CD4-positive, alpha-beta T cell treated with Interleukin-1 beta for 1 hour (primary cell): Measurements from ENCODE around the gene MVP.
"Not testable (repeated sequence)": the region's sequence is repeated elsewhere in the genome, so short reads cannot be mapped to it uniquely, and the experiment has no call there.

Source experiments
- DNase-seq, 2 donors: peaks; one replicate each; pipeline ENCODE4 v3.0.0-alpha.2; 2020 to 2022

MVP gene

DNA sequence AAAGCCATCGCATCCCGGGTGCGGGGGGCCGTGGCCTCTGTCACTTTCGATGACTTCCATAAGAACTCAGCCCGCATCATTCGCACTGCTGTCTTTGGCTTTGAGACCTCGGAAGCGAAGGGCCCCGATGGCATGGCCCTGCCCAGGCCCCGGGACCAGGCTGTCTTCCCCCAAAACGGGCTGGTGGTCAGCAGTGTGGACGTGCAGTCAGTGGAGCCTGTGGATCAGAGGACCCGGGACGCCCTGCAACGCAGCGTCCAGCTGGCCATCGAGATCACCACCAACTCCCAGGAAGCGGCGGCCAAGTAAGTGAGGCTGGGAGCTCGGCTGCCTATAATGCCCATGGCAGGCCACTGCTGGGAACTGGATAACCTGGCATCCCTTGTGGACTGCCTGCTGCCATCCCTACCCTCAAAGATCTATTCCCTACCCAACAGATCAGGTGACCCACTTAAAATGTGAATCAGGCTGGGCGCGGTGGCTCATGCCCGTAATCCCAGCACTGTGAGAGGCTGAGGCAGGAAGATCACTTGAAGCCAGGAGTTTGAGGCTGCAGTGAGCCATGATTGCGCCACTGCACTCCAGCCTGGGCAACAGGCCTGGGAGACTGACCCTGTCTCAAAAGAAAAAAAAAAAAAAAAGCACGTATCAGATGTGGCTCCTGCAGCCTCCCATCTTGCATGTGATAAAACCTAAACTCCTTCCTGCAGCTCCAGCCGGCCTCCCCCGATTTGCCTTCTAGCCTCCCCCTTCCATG lies 24.5 kb downstream of the MVP start:
- DNase-seq: no peak

DNA sequence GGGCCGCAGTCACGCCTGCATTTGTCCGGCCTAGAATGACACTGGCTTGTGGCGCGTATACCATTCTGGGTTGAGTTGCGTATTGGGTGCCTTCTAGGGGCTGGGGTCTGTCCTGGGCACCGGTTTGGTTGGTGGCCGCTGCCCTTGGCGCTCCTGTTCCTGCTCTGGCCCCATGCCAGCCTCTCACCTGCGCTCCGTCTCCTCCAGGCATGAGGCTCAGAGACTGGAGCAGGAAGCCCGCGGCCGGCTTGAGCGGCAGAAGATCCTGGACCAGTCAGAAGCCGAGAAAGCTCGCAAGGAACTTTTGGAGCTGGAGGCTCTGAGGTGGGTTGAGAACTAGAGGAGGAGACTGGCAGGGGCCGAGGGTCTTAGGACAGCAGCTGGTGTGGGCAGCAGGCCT lies 25.4 kb downstream of the MVP start:
- no peak for DNase-seq

DNA sequence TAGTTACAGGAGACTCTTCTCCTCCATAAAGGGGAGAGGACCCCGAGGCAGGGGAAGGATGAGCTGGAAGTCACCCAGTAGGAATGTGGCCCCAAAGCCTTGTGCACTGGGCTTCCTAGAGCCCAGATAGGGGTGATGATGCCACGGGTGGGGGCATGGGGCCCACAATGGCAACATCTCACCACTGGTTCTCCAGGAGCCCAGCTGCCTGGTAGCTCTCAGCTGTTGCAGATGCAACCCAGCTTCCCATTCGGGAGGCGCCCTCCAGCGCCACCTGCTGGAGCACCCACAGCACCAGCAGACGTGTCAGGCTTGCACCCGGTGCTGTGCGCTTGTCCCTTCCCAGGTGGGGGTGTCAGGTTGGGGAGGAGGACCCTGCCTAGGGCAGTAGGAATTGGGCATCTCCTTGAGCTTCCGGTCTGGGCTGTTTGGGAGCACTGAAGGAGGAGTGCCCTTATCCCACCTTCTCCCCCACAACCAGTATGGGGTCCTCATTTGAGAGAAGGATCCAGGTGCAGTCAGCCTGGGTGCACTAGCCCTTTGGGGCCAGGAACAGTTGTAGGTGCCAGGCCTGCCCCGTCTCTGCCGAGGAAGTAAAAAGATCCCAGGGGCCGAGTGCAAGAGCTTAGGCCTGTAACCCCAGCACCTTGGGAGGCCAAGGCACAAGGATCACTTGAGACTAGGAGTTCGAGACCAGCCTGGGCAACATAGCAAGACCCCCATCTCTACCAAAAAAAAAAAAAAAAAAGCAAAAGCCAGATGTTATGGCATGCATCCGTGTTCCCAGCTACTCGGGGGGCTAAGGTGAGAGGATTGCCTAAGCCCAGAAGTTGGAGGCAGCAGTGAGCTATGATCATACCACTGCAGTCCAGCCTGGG lies 28.4 kb downstream of the MVP start:
- peak; percentile 80 to 82 for DNase-seq

DNA sequence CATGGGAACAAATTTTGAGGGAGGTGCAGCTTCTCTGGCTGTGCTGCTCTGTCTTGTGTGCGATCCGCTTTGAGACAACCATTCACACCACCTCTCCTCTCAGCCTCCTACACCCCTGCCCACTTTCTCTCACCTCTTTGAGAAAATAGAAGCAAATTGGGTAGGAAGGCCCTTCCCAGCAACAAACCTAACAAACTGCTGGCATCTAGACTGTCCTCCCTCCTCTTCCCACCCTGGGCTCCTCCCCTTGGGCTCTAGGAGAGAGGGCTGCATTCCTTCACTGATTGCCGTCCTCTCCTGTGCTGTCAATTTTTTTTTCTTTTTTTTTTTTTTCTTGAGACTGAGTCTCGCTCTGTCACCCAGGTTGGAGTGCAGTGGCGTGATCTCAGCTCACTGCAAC lies 29.2 kb downstream of the MVP start:
- no peak for DNase-seq

DNA sequence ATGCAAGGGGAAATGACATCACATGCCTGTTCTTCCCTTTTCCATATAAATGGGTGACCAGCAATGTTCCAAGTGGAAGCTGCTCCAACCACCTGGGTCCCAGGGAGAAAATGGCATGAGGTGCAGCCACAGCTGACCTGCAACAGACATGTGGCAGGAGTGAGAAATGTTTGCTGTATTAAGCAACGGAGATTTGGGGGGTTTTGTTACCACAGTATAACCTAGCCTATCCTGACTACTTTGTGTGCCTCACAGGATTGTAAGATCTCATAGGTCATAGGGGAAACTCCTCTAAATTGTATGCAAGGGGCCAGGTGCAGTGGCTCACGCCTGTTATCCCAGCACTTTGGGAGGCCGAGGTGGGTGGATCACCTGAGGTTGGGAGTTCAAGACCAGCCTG lies 30.7 kb downstream of the MVP start:
- no peak for DNase-seq

DNA sequence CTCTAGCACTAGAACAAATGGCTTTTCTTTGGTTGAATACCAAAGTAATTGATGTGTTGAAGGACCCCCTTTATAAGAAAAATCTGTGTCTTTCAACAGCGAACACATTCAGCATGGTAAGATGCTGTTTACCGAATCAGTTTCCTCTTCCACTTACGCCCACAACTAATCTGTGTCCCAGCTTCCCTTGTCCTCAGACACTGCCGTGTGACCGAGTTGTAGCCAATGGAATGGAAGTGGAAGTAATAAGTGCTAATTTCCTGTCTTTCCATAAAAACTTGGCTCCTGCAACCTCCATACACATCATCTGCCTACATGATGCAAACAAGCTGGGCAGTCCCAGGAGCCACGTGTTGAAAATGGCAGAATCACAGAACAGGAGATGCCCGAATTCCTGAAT lies 32.4 kb downstream of the MVP start:
- DNase-seq: no peak

DNA sequence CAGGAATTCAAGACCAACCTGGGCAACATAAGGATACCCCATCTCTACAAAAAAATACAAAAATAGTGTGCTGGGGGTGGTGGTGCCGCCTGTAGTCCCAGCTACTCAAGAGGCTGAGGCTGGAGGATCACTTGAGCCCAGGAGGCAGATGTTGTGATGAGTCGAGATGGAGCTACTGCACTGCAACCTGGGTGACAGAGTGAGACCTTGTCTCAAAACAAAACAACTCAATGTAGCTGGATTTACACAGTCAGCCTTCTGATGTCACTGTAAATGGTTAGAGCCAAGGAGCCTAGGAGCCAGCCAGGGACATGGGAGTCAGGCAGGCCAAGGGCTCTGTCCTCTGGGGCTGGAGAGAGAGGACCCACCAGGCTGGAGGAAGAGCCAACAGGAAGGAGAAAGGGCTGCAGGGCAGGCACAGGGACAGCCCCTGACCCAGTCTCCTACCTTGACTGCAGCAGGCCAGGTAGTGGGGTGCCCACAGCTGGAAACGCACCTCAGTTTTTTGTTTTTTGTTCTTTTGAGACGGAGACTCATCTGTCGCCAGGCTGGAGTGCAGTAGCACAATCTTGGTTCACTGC lies 34.3 kb downstream of the MVP start:
- no peak for DNase-seq

DNA sequence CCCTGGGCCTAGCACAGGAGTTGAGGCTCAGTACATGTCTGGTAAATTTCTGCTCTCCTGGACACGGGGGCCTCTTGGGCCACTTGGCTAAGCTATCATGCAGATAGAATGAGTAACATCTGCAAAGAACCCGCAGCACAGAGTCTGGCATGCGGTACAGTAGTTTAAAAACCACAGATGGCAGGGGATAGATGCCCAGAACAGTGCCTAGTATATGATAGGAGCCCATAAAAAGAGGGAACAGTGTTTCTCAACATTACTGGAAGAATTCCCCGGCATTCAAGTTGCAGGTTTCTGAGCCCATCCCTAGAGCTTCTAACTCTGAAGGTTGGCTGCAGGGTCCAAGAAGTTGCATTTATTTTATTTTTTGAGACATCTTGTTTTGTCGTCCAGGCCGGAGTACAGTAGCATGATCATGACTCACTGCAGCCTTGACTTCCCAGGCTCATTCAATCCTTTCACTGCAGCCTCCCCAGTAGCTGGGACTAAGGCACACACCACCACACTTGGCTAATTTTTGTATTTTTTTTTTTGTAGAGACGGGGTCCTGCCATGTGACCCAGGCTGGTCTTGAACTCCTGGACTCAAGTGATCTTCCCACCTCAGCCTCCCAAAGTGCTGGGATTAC lies 37.0 kb downstream of the MVP start:
- DNase-seq: no peak

DNA sequence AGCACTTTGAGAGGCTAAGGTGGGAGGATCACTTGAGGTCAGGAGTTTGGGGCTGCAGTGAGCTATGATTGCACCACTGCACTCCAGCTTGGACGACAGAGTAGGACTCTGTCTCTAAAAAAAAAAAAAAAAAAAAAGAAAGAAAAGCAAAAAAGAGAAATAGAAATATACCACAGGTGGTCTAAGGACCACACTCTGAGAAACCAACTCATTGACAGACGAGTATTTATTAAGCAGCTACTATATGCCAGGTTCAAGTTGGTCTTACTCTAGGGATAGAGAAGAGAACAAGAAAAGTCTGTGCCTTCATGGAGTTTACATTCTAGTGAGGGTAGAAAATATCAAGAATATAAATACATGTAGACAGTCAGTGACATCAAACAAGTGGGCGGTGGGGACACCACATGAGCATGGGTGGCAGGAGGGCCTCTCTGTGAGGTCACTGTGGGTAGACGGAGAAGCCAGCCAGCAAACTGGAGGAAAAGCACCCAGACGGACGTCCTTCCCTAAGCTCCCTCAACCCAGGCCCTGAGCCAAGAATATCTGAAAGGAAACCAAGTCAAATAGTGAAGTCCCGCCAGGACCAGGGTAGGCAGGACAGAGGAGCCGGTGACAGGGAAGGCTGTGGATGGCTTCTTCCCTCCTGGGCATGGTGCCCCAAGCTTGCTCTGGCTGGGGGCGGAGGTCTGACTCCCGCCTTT lies 38.0 kb downstream of the MVP start:
- no peak for DNase-seq

DNA sequence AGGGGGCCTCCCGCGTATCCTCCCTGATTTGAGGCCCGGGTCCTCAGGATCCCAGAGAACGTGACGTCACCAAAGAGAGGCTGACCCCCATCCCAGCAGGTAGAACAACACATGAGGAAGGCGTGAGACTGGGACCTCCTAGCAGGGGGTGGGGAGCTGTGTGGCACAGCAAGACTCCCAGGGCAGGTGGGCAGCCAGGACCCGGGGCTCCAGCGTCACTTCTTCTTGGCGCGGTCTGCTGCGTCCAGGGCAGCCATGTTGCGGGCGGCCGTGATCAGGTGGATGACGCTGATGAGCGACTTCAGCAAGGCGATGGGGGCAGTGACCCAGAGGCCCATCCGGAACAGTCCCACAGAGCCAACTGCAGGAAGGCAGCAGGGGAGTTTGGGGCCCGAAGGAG lies 38.7 kb downstream of the MVP start:
- DNase-seq: no peak

DNA sequence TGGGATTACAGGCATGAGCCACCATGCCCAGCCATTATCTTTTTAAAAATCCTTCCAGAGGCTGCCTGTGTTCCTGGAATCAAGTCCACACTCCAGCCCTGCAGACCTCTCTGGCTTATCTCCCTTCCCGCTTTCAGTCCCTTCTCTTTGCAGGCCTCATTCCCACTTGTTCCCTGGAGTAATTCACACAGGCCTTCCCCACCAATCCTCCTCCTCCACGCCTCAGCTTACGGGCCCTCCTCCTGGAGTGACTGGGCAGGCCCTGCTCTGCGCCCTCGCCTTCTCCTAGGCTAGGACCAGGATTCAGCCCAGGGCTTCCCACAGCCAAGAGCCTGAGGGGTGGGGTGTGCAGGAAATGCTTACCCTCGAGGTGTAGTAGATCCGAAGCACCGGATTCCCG lies 40.0 kb downstream of the MVP start:
- DNase-seq: no peak

DNA sequence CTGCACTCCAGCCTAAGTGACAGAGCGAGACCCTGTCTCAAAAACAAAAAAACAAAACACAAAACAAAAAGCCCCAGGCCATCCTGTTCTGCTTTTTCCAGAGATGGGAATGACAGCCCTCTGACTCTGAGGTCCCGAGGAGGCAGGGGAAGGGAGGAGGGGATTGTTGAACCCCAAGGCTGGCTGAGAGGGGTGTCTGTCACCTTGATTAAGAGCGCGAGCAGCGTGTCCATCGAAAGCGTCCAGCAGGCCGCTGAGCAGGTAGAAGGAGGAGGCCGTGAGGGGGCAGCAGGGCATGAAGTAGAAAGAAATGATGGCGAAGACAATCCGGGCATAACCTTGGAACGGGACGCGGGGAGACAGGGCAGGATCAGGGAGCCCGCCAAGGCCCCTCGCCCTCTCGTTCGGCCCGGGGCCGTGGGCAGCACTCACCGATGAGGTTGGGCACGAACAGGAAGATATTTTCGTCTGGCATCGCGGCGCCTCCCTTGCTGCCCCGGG lies 42.2 kb downstream of the MVP start:
- no peak for DNase-seq

DNA sequence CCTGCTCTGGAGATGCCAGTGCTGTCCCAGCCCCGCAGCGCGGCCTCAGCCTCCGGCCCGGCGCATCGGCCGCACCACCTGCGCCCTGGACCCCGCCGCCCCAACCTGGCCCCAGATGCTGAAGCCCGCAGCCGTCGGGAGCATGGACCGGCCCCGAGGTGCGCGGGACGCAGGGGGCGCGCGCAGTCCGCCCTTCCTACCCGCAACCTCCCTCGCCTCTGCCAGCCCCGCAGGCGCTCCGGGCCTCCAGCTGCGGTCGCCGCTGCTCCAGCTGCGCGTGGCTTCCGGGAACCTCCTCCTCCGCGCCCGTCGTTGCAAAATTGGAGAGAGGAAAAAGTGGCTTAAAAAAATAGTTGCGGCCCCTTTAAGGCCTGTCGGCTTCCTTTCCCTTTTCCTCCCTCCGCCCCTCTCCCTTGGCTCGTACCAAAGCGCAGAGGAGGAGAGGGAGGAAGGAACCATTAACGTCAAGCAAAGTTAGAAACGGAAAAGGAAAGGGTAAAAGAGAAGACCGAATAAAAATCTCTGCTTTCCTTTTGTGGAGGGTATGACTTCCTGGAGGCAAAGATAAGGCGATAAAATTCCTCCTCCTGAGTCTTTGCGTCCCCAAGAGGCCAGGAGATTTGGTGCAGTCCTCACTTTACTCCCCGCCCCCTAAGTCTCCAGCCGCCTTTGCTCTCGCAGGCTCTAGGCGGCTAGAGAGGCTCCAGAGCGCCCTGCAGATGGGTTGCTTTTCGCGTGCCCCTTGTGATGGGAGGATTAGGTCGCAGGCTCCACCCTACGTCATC lies 42.8 kb downstream of the MVP start, which contains the start of gene CDIPT:
Gene CDIPT, minus strand, starts transcription at position 343 of the 785 bp plus-strand sequence. CDS start 369 bp downstream, outside the sequence.
- DNase-seq: peak; percentile 95 to 96

DNA sequence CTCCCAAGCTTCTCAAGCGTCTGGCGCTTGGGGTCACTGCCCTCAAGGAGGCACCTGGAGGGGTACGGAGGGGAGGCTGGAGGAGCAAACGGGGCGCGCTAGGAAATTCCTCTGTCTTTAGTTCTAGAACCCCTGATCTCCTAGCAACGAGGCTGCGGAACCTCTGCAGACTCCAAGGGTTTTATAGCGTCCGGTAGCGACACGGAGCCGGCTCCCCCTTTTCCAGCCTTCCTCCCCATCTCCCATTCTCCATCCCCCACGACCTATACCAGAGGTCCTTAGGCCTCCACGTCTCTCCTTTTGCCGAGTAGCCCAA lies 43.4 kb downstream of the MVP start:
- DNase-seq: no peak

DNA sequence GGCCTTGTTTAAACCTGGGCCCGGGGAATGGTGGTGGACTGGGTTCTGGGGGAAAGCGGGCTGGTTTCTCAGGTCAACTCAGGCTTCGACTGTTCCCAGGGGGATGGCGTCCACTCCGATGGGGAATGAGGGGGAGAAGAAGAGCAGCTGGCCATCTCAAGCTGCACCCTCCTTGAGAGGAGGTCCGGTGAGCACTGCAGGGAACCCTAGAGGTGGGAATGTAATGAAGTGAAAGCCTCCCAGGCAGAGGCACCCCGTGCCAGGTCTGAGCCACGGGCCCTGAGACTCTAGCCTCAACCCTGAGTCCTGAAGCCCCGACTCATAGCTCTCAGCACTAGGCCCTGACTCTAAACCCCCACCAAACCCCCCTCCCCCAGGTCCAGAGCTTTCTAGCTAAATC lies 43.9 kb downstream of the MVP start:
- DNase-seq: no peak

DNA sequence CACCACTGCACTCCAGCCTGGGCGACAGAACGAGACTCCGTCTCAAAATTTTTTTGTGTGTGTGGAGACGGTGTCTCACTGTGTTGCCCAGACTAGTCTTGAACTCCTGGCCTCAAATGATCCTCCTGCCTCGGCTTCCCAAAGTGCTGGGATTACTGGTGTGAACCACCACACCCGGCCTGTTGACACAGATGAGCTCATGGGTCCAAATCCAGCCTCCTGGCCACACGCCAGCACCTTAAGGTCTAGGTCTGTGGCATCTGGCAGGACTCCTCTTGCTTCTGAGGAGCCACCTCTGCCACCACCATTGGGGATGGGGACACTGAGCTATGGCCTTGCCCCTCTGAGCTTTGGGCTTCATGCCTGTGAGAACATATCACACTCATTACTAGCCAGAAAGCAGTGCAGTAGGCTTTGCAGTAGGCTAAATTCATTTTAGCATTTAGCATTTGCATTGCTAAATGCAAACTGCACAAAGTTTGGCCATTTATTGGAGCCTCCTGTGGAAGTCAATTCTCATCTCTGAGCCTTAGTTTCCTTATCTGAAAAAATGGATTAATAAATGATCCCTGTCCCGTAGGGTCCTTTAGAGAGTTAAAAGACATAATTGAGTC lies 48.2 kb downstream of the MVP start:
- no peak for DNase-seq

DNA sequence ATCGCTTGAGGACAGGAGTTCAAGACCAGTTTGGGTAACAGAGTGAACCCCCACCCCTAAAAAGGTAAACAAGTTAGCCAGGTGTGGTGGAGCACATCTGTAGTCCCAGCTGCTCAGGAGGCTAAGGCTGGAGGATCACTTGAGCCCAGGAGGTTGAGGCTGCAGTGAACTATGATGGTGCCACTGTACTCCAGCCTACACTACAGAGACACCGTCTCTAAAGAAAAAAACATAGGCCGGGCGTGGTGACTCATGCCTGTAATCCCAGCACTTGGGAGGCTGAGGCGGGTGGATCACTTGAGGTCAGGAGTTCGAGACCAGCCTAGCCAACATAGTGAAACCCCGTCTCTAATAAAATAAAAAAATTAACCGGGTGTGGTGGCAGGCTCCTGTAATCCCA lies 48.8 kb downstream of the MVP start:
- not testable (repeated sequence) for DNase-seq

DNA sequence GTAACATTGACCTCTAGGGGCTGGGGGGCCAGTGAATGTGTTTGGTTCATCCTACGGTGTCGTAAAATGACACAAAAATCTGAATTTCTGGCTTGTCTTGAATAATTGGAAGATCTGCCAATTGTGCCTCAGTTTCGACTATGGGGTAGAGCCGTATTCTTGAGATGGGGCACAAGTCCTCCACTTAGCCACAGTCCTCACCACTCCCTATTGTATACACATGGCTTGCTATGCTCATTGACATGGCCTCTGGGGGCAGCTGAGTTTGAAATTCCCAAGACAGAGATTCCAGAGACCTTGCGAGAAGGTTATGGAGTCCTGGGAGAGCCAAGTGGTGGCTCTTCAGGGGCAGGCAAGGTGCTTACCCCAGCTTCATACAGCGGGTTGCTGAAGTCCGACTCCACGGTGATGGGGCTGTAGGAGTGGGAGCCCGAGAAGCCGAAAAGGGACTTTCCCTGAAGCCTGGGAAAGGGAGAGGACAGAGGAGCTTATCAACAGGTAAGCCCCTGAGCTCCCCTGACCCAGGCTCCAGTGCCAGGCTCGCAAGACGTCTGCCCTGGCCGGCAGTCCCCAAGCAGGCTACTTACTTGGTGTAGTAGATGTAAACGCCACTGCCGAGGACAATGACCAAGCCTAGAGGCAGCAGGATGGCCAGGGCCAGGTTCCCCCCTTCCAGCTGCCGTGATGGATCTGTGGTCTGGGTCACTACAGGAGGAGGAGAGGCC lies 51.7 kb downstream of the MVP start:
- no peak for DNase-seq

DNA sequence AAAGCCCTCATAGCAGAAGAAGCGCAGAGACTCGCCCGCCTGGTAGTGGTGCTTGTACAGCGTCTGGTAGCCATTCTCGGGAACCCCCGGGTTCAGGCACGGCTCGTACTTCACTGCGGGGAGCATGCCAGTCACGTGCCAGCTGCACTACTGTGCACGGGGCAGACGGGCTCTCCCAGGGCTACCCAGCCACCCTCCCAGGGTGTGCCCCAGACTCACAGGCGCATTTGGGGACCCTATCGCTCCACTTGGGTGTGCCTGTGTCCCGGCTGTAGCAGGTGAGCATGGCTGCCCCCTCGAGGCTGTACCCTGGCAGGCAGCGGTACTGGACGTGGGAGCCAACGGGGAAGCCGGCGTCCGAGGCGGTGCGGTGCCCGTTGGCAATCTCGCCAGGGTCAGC lies 53.1 kb downstream of the MVP start:
- DNase-seq: no peak

DNA sequence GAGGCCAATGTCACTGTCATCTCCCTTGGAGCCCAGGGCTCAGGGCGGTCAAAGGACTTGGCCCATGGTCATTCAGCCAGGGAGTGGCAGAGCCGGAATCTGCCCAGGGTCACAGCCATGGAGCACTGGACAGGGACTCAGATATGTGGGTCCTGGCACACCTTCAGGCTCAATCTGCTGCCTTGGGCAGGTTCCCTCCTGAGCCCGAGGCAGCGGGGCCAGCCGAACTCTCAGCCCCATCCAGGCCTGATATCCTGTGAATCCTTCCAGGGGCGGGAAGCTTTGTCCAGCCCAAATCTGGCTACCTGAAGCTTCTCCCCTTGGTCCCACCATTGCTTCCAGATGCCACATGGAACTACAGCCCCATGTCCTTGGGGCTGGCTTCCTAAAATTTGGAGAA lies 54.9 kb downstream of the MVP start:
- no peak for DNase-seq

DNA sequence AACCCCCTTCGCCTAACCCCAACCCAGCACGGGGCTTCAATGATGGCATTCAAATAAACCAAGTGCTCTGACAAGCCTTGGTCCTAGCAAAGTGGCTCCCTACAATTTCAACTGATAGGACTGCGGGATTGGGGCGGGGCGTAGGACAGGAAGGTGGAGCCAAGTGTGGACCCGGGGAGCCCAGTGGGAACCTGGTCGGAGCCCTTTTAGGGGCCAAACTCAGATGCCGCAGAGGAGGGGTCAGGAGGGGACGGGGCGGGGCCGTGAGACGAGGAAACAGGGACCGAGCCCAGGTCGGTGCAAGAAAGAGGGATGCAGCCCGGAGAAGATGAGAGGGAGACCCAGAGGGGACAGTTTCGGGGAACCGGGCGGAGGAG lies 55.9 kb downstream of the MVP start:
- DNase-seq: no peak
